A549 (cell line): Measurements from ENCODE around the gene KRT35. TPM values are rescaled to one million over a fixed set of nuclear protein-coding genes. Genes with fewer than 3 reads are reported as not detected.

Experiments
- ATAC-seq, 2 experiments: fragments of 200-7000 bp in 1 of 2; fragments of >200 bp in 1 of 2; cut with Nextera tagmentation in 1 of 2; cut with Tn5 transposase in 1 of 2; 3 replicates each; pipeline versions ENCODE4 v1.8.0 to v1.9.1; 2018 to 2020; ENCODE audit warnings: mild to moderate bottlenecking in 1 of 2, moderate library complexity in 1 of 2
- CTCF ChIA-PET: fragments of 300-600 bp; sonication (Branson Sonifier 250); formaldehyde crosslinking; extraction: SDS; loops from one replicate; lab custom pipeline; 2021; ENCODE audit warnings: antibody characterized with exemption, inconsistent platforms; lab: Yijun Ruan, JAX
- POLR2A ChIA-PET: fragments of 350-600 bp; formaldehyde crosslinking; extraction: SDS; loops from one replicate; lab custom pipeline; 2021; ENCODE audit warnings: antibody characterized with exemption, inconsistent platforms; lab: Yijun Ruan, JAX
- DNase-seq, 2 experiments: peaks; one replicate each; pipeline versions ENCODE4 v3.0.0 to v3.0.0-alpha.2; 2011 to 2016; ENCODE audit warnings: low read depth in 1 of 2, low spot score in 1 of 2
- FAIRE-seq: peaks from 2 replicates; lab custom pipeline; 2011; peaks lifted over from hg19 to GRCh38; lab: Jason Lieb, UNC
- H3K27ac ChIP-seq, 2 experiments: fragments of >200 bp; sonication (Bioruptor Twin); formaldehyde crosslinking; 3 replicates each; pipeline ENCODE4 v1.5.1; 2016 to 2017
- H3K4me1 ChIP-seq: fragments of >200 bp; sonication (Bioruptor Twin); formaldehyde crosslinking; 3 replicates; pipeline ENCODE4 v1.6.1; 2016
- H3K4me2 ChIP-seq: fragments of >200 bp; sonication (Bioruptor Twin); formaldehyde crosslinking; 3 replicates; pipeline ENCODE4 v1.6.1; 2016
- H3K4me3 ChIP-seq: fragments of >200 bp; sonication (Bioruptor Twin); formaldehyde crosslinking; 3 replicates; pipeline ENCODE4 v1.5.1; 2016
- H3K9me3 ChIP-seq: fragments of >200 bp; sonication (Bioruptor Twin); formaldehyde crosslinking; 3 replicates; pipeline ENCODE4 v1.6.1; 2016
- BHLHE40 ChIP-seq: IDR thresholded peaks from 2 replicates; pipeline ENCODE4 v1.6.1; 2012; ENCODE audit warnings: low read depth, low read length, inconsistent platforms
- CEBPB ChIP-seq, 2 experiments: fragments of >200 bp in 1 of 2; sonication (Bioruptor Twin) in 1 of 2; formaldehyde crosslinking in 1 of 2; IDR thresholded peaks; 2 replicates each; pipeline ENCODE4 v1.6.1; 2012 to 2016
- EHMT2 ChIP-seq: fragments of 200-600 bp; sonication (generic); IDR thresholded peaks from 2 replicates; pipeline ENCODE4 v1.6.1; 2016; ENCODE audit warnings: antibody characterized with exemption, low read depth, mild to moderate bottlenecking, moderate library complexity
- FOSL2 ChIP-seq, 2 experiments: fragments of 450-650 bp in 1 of 2; fragments of >200 bp in 1 of 2; sonication (Bioruptor Twin) in 1 of 2; formaldehyde crosslinking; IDR thresholded peaks; 2 replicates each; pipeline versions ENCODE4 v1.5.0 to v1.6.1; 2016 to 2020; ENCODE audit warnings: mild to moderate bottlenecking in 1 of 2, moderate library complexity in 1 of 2
- GATA3 ChIP-seq: IDR thresholded peaks from 2 replicates; pipeline ENCODE4 v1.6.1; 2012; ENCODE audit warnings: borderline replicate concordance
- JUNB ChIP-seq: fragments of >200 bp; sonication (Bioruptor Twin); formaldehyde crosslinking; IDR thresholded peaks from 2 replicates; pipeline ENCODE4 v1.6.1; 2016
- KDM5A ChIP-seq: fragments of 200-600 bp; sonication (generic); IDR thresholded peaks from 2 replicates; pipeline ENCODE4 v1.6.1; 2016; ENCODE audit warnings: antibody characterized with exemption, mild to moderate bottlenecking
- MAZ ChIP-seq: fragments of 150-350 bp; IDR thresholded peaks from 2 replicates; pipeline ENCODE4 v1.6.1; 2014; ENCODE audit warnings: antibody characterized with exemption, low read depth, low read length, borderline replicate concordance
- NR3C1 ChIP-seq: fragments of >200 bp; sonication (Bioruptor Twin); formaldehyde crosslinking; IDR thresholded peaks from 3 replicates; pipeline ENCODE4 v1.6.1; 2017
- SMC3 ChIP-seq: fragments of >200 bp; sonication (Bioruptor Twin); formaldehyde crosslinking; IDR thresholded peaks from 3 replicates; pipeline ENCODE4 v1.6.1; 2018; ENCODE audit warnings: inconsistent platforms
- SREBF2 ChIP-seq: fragments of 450-650 bp; IDR thresholded peaks from 2 replicates; pipeline ENCODE4 v1.6.1; 2014; ENCODE audit warnings: mild to moderate bottlenecking, moderate library complexity
- USF2 ChIP-seq: fragments of 450-650 bp; IDR thresholded peaks from 2 replicates; pipeline ENCODE4 v1.6.1; 2014; ENCODE audit warnings: antibody characterized with exemption
- ZC3H11A ChIP-seq: fragments of 450-650 bp; IDR thresholded peaks from 2 replicates; pipeline ENCODE4 v1.6.1; 2014; ENCODE audit warnings: antibody characterized with exemption, mild to moderate bottlenecking
- WGBS: methylation state at CpG from one replicate; pipeline ENCODE4 v1.1.6; 2017; ENCODE audit errors: missing lambda C conversion rate; 5-methylcytosine and 5-hydroxymethylcytosine counted together
- polyA plus RNA-seq, 4 experiments: library from polyadenylated mRNA; depleted of rRNA in 3 of 4; stranded (reverse); fragments of >200 nt; fragmentation: RNase III in 1 of 4; extraction: RNeasy Plus Mini Kit Qiagen cat#74134 plus additional on column Dnase treatment in 1 of 4; gene quantifications; 2 replicates in 3 of 4; 3 replicates in 1 of 4; pipeline ENCODE4 v1.2.3, GENCODE V29; 2011 to 2017
- TF ChIP-seq, protein P1 (sequence below): fragments of 150-350 bp; IDR thresholded peaks from 2 replicates; pipeline ENCODE4 v1.6.1; 2014; ENCODE audit warnings: low read depth, mild to moderate bottlenecking, low read length
- TF ChIP-seq, protein P2 (sequence below): fragments of 200-600 bp; sonication (generic); IDR thresholded peaks from 2 replicates; pipeline ENCODE4 v1.6.1; 2016; ENCODE audit warnings: antibody characterized with exemption, mild to moderate bottlenecking, moderate library complexity

Gene KRT35
- polyA plus RNA-seq, 2 of the 4 experiments (the other 2 are of a cell fraction), result not detected

- Histone ChIP-seq H3K9me3 (no peaks in the 10 kb centered on the region), H3K4me2 (peak overlapping the region; percentile 93), H3K4me1 (peaks cover 34% of the 10 kb centered on the region), H3K27ac (peak overlapping the region; percentile 39 to 83; a peak in 5 of 6 replicates), H3K4me3 (peak overlapping the region; percentile 49)
- ChIA-PET CTCF (interaction anchor here (1.1 to 6.9 kb wide), 6 partner anchors 16 to 139 kb away, joined by 3 to 101 read pairs (median 7); no protein-coding TSS in a partner anchor), POLR2A (no interaction called here)
- FAIRE-seq (no peak), ATAC-seq (peak in 1 of 2 experiments; percentile 9; a peak in 3 of 6 replicates), DNase-seq (no peak)
- 58% methylated on average over 55 of the region's 62 CpGs for WGBS
- TF ChIP-seq NR3C1 (no peak), GATA3 (no peak), MAZ (no peak)
Measured at GRCh38 chr17:41527063-41528023, 46.4 kb upstream of the KRT35 start.

DNA sequence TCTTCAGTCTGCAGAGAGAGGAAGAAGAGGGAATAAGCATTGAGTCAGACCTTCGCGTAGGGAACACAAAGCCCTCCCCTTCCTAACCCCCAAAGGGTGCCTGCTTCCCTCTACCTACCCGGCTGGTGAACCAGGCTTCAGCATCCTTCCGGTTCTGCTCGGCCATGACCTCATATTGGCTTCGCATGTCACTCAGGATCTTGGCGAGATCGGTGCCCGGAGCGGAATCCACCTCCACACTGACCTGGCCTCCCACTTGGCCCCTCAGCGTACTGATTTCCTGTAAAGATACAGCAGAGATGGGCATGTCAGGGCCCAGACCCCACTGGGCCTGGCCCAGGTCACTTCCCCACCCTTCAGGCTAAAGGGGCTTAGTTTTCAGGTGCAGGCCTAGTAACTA is 43.3 kb upstream of the KRT35 start:
- ATAC-seq, result no peak
- POLR2A ChIA-PET, result no interaction called here
- peaks cover 38% of the 10 kb centered on the region for H3K4me1 ChIP-seq
- CTCF ChIA-PET, result interaction anchor here (1.1 to 3.6 kb wide), 5 partner anchors 24 to 142 kb away, joined by 4 to 25 read pairs (median 7); no protein-coding TSS in a partner anchor
- TF ChIP-seq FOSL2 (IDR thresholded peaks at IDR 0.05), result no peak
- TF ChIP-seq FOSL2 (CRISPR knock-in tag; IDR thresholded peaks at IDR 0.05), result no peak
- TF ChIP-seq, protein P1, sequence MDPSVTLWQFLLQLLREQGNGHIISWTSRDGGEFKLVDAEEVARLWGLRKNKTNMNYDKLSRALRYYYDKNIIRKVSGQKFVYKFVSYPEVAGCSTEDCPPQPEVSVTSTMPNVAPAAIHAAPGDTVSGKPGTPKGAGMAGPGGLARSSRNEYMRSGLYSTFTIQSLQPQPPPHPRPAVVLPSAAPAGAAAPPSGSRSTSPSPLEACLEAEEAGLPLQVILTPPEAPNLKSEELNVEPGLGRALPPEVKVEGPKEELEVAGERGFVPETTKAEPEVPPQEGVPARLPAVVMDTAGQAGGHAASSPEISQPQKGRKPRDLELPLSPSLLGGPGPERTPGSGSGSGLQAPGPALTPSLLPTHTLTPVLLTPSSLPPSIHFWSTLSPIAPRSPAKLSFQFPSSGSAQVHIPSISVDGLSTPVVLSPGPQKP, result no peak
- no peak for TF ChIP-seq KDM5A
- TF ChIP-seq GATA3, result no peak
- TF ChIP-seq, protein P2, sequence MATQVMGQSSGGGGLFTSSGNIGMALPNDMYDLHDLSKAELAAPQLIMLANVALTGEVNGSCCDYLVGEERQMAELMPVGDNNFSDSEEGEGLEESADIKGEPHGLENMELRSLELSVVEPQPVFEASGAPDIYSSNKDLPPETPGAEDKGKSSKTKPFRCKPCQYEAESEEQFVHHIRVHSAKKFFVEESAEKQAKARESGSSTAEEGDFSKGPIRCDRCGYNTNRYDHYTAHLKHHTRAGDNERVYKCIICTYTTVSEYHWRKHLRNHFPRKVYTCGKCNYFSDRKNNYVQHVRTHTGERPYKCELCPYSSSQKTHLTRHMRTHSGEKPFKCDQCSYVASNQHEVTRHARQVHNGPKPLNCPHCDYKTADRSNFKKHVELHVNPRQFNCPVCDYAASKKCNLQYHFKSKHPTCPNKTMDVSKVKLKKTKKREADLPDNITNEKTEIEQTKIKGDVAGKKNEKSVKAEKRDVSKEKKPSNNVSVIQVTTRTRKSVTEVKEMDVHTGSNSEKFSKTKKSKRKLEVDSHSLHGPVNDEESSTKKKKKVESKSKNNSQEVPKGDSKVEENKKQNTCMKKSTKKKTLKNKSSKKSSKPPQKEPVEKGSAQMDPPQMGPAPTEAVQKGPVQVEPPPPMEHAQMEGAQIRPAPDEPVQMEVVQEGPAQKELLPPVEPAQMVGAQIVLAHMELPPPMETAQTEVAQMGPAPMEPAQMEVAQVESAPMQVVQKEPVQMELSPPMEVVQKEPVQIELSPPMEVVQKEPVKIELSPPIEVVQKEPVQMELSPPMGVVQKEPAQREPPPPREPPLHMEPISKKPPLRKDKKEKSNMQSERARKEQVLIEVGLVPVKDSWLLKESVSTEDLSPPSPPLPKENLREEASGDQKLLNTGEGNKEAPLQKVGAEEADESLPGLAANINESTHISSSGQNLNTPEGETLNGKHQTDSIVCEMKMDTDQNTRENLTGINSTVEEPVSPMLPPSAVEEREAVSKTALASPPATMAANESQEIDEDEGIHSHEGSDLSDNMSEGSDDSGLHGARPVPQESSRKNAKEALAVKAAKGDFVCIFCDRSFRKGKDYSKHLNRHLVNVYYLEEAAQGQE, result no peak
- TF ChIP-seq SREBF2, result no peak
- no peak for TF ChIP-seq SMC3
- TF ChIP-seq ZC3H11A, result no peak
- no peak for TF ChIP-seq EHMT2
- TF ChIP-seq USF2, result no peak
- no peak for TF ChIP-seq BHLHE40
- TF ChIP-seq JUNB, result no peak
- 93% methylated on average over 11 of the region's 11 CpGs for WGBS
- no peak overlapping the region for H3K4me2 ChIP-seq
- H3K4me3 ChIP-seq, result no peak overlapping the region
- no peak for DNase-seq
- no peak for FAIRE-seq
- H3K9me3 ChIP-seq, result no peaks in the 10 kb centered on the region
- peak overlapping the region in 1 of 2 experiments; percentile 48; a peak in 2 of 6 replicates for H3K27ac ChIP-seq

- CTCF ChIA-PET, result interaction anchor here (0.7 to 3.6 kb wide), 5 partner anchors 25 to 142 kb away, joined by 4 to 25 read pairs (median 7); no protein-coding TSS in a partner anchor
- Histone ChIP-seq H3K27ac (peak overlapping the region in 1 of 2 experiments; percentile 48; a peak in 3 of 6 replicates), H3K4me3 (no peak overlapping the region), H3K4me2 (no peak overlapping the region), H3K9me3 (no peaks in the 10 kb centered on the region), H3K4me1 (peaks cover 35% of the 10 kb centered on the region)
- POLR2A ChIA-PET, result no interaction called here
- 84% methylated on average over 19 of the region's 19 CpGs for WGBS
- no peak for TF ChIP-seq CEBPB (IDR thresholded peaks at IDR 0.05)
- no peak for DNase-seq
- no peak for ATAC-seq
- no peak for FAIRE-seq
Measured at GRCh38 chr17:41523787-41524186, 42.8 kb upstream of the KRT35 start.
